Activated naive CD8-positive, alpha-beta T cell treated with anti-CD3 and anti-CD28 coated beads, Interleukin-2, amount 50 U/mL, for 24 hours (primary cell): ENCODE data around the gene HSD17B2.
"Not testable (repeated sequence)": the region's sequence is repeated elsewhere in the genome, so short reads cannot be mapped to it uniquely, and the experiment has no call there.

Experiments used
- ATAC-seq: fragments of 150-1000 bp; cut with Tn5 transposase; one replicate; pipeline ENCODE4 v1.10.0; 2021
- DNase-seq: peaks from one replicate; pipeline ENCODE4 v3.0.0; 2021
- H3K27ac Mint-ChIP-seq: one replicate; pipeline ENCODE4 v1.8.0; 2021; ENCODE audit warnings: mild to moderate bottlenecking, mixed read lengths
- H3K27me3 Mint-ChIP-seq: one replicate; pipeline ENCODE4 v1.8.0; 2021; ENCODE audit warnings: mixed read lengths
- H3K36me3 Mint-ChIP-seq: one replicate; pipeline ENCODE4 v1.8.0; 2021; ENCODE audit warnings: low read depth, mixed read lengths
- H3K4me1 Mint-ChIP-seq: one replicate; pipeline ENCODE4 v1.8.0; 2021; ENCODE audit warnings: mixed read lengths
- H3K4me3 Mint-ChIP-seq: one replicate; pipeline ENCODE4 v1.8.0; 2021; ENCODE audit warnings: mild to moderate bottlenecking, moderate library complexity, mixed read lengths
- H3K9me3 Mint-ChIP-seq: one replicate; pipeline ENCODE4 v1.8.0; 2021; ENCODE audit warnings: mixed read lengths

Gene HSD17B2

DNA sequence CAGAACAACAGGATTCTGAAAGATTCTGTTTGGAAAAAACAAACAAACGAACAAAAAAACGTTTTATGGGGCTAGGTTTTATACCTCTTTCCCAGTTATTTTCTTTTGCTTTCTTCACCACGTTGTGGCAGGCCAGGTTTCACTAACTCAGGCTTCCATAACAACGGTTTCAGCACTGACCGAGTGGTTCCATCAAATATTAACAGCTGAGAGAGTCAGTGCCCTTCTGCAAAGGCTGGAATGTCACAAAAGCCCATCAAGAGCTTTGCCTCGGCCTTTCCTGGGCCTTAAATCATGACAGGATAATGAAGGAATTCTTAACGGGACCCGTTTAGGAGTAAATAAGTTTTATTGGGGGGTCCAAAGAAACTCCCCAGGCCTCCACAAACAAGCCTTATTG lies 100.8 kb downstream of the HSD17B2 start:
- Mint-ChIP-seq H3K27ac (no peak overlapping the region), H3K9me3 (no peaks in the 10 kb centered on the region), H3K4me3 (no peak overlapping the region), H3K36me3 (peaks cover 19% of the 10 kb centered on the region), H3K27me3 (no peaks in the 10 kb centered on the region), H3K4me1 (peaks cover 18% of the 10 kb centered on the region)
- no peak for DNase-seq
- no peak for ATAC-seq

DNA sequence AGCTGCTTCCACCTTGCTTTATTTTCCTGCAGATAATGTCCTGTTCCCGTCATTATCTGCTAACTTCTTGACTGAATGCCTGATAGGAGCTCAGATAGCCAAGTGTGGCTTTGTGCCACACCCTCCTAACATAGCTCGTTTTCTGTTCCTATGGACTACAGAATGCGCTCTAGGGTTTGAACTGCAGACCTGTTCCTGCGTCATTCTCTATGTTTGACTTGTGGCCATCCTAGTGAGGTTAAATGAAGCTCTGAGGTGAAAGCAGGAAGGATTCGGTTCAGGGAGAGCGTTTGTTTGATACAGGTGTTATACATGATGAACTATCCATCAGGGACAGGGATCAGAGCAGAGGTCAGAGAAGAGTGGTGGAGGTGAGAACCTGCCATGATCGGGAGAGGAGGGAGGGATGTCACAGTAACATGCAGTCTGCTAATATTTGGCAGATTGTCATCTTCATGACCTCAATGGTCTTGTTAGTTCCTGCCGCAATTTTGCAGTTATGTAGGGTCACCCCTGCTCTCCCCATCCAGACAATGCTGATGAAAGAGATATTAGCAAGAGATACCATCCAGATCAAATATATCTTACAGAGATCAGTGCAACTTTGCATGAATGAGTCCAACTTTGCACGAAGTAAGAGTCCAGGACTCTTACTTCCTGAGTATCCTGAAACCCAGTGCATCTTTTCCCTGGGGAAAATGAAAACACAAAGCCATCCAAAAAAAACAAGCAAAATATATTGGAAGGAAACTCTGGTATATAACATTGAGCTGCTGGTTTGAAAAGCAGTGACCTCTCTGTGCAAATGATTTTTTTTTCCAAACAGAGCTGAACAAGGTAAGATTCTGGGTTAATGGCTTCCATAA lies 102.1 kb downstream of the HSD17B2 start:
- Mint-ChIP-seq H3K4me1 (peaks cover 18% of the 10 kb centered on the region), H3K27me3 (no peaks in the 10 kb centered on the region), H3K27ac (no peak overlapping the region), H3K36me3 (peaks cover 20% of the 10 kb centered on the region), H3K9me3 (no peaks in the 10 kb centered on the region), H3K4me3 (no peak overlapping the region)
- DNase-seq (no peak), ATAC-seq (no peak)

DNA sequence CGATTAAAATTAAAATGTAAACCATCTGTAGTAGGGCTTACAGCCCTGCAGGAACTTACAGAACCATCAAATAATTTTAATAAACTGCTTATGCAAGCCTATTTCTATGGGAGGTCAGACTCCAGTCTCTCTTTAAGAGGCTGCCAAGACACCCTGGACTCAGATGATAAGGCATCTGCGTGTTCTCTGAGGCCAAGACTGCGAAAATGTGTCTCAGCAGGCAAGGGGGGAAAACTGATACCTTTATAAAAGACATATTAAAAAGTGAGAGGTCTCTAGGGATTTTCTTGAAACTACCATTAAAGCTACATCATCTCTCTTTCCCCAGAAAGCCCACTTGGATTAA lies 102.7 kb downstream of the HSD17B2 start:
- Mint-ChIP-seq H3K27me3 (no peaks in the 10 kb centered on the region), H3K4me1 (peaks cover 18% of the 10 kb centered on the region)

DNA sequence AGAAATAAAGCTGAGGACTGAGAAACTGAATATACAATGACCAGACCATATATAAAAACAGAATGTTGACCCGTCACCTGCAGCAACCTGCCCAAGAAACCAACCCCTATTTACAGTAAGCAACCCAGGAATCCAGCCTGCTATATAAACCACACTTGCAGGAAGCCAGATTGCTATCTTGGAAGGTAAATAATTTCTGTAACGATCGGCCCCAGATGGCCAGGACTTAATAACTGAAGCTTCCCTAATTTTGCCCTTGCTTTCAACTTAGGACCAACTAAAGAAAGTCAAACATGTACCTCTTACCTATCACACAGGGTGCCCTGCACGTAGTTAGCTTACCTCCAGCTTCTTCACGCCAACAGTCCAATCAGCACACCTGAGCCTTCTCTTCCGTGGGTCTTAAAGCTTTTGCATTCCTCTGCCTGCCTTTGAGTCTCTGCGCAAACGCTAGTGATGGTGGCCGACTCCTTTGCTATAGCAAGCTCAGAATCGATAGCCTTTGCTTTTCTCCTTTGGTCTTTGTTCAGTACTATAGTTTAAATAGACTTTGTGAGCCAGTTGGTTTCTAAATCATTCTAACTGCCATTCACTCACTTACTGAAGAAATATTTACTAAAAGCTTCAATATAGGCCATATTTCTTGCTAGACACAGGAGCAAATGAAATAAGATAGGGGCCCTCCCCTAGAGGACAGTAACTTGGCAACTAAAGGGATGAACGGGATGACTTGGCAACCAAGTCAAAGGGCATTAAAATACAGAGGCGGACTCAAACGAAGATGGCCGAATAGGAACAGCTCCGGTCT lies 103.6 kb downstream of the HSD17B2 start:
- no peaks in the 10 kb centered on the region for H3K9me3 Mint-ChIP-seq
- H3K4me3 Mint-ChIP-seq: no peak overlapping the region
- H3K27me3 Mint-ChIP-seq: no peaks in the 10 kb centered on the region
- no peak for ATAC-seq
- peaks cover 23% of the 10 kb centered on the region for H3K36me3 Mint-ChIP-seq
- peaks cover 13% of the 10 kb centered on the region for H3K4me1 Mint-ChIP-seq
- DNase-seq: no peak
- H3K27ac Mint-ChIP-seq: no peak overlapping the region

More for the DNA sequence above, 102.7 kb downstream of the HSD17B2 start:
- DNase-seq (no peak), ATAC-seq (no peak)
- no peak overlapping the region for H3K4me3 Mint-ChIP-seq
- peaks cover 20% of the 10 kb centered on the region for H3K36me3 Mint-ChIP-seq
- H3K9me3 Mint-ChIP-seq: no peaks in the 10 kb centered on the region
- no peak overlapping the region for H3K27ac Mint-ChIP-seq

DNA sequence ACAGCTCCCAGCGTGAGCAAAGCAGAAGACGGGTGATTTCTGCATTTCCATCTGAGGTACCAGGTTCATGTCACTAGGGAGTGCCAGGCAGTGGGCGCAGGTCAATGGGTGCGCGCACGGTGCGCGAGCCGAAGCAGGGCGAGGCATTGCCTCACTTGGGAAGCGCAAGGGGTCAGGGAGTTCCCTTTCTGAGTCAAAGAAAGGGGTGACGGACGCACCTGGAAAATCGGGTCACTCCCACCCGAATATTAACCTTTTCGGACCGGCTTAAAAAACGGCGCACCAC lies 104.2 kb downstream of the HSD17B2 start:
- not testable (repeated sequence) for DNase-seq, H3K4me1 Mint-ChIP-seq, H3K4me3 Mint-ChIP-seq, H3K27ac Mint-ChIP-seq, H3K27me3 Mint-ChIP-seq, H3K9me3 Mint-ChIP-seq, ATAC-seq
- peaks cover 23% of the 10 kb centered on the region for H3K36me3 Mint-ChIP-seq

DNA sequence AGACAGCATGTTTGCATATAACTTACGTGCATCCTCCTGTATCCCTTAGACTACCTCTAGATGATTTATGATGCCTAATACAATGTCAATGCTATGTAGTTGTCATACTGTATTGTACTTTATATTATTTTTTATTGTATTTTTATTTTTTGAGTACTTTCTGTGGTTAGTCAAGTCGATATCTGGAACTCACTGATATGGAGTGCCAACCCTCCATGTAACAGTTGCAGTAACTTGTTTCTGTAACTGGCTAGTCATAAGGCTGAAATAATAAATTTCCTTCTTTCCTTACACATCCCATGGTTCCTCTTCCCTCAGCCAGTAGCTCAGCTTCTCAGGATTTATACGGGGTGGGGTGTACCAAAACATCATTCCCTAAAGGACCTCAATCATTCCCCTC lies 111.5 kb downstream of the HSD17B2 start:
- Mint-ChIP-seq H3K27ac (no peak overlapping the region), H3K9me3 (no peaks in the 10 kb centered on the region), H3K4me1 (no peaks in the 10 kb centered on the region), H3K36me3 (peaks cover 47% of the 10 kb centered on the region), H3K4me3 (no peak overlapping the region), H3K27me3 (no peaks in the 10 kb centered on the region)
- no peak for DNase-seq
- ATAC-seq: no peak

DNA sequence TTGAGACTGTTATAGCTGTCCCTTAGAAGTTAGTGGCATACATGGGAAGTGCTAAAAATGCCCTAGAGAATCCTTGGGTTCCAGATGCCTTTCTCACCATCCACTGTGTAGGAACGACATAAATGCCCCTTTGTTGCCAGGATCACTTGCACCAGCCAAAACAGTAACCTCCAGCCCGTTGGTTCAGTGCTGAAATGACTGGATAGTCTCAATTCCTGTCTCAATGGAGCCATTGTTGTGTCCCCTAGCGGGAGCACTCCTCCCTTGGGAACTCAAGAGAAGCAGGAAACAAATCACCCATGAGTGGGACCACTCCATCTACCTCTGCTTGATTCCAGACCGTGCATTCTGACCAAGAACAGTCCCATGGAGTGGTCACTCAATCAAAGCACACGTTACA lies 111.9 kb downstream of the HSD17B2 start:
- no peaks in the 10 kb centered on the region for H3K27me3 Mint-ChIP-seq
- no peaks in the 10 kb centered on the region for H3K4me1 Mint-ChIP-seq
- no peak overlapping the region for H3K27ac Mint-ChIP-seq
- DNase-seq (no peak), ATAC-seq (no peak)
- peaks cover 48% of the 10 kb centered on the region for H3K36me3 Mint-ChIP-seq
- H3K4me3 Mint-ChIP-seq: no peak overlapping the region
- no peaks in the 10 kb centered on the region for H3K9me3 Mint-ChIP-seq

DNA sequence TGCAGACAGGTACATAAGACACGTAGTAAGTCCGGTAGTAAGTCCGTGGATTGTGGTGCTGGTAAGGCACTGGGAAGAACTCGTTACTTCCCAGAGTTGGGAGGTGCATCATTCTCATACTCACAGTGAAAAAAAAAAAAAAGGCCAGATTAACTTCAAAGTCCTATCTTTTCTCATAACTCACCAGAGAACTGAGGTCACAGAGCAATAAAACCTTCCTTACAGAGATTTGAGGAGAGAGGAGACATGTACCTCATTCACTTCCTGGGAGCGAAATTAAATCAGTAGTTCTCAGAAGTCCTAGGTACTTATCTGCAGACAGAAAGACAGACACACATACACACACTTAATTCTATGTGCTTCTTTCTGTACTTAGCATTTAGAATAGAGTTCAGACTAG lies 112.5 kb downstream of the HSD17B2 start:
- Mint-ChIP-seq H3K4me1 (no peaks in the 10 kb centered on the region), H3K36me3 (peaks cover 48% of the 10 kb centered on the region), H3K9me3 (no peaks in the 10 kb centered on the region), H3K27me3 (no peaks in the 10 kb centered on the region), H3K27ac (no peak overlapping the region), H3K4me3 (no peak overlapping the region)
- no peak for ATAC-seq
- no peak for DNase-seq
